Hepatocyte (in vitro differentiated cells): ENCODE results near the gene IRX4.

ENCODE experiments used
- EZH2 ChIP-seq: fragments of 200-600 bp; sonication (generic); IDR thresholded peaks from 2 replicates; pipeline ENCODE4 v1.6.1; 2016; ENCODE audit warnings: antibody characterized with exemption, mild to moderate bottlenecking, borderline replicate concordance
- EZH2phosphoT487 ChIP-seq: fragments of 200-600 bp; sonication (generic); IDR thresholded peaks from one replicate; pipeline ENCODE4 v1.6.1; 2018; ENCODE audit warnings: antibody characterized with exemption, mild to moderate bottlenecking, low read depth, moderate library complexity; ENCODE audit not compliant: unreplicated experiment, severe bottlenecking
- TF ChIP-seq, protein P1 (sequence below): fragments of 200-600 bp; sonication (generic); IDR thresholded peaks from 2 replicates; pipeline ENCODE4 v1.5.1; 2016; ENCODE audit warnings: antibody characterized with exemption, mild to moderate bottlenecking; ENCODE audit not compliant: poor library complexity

DNA sequence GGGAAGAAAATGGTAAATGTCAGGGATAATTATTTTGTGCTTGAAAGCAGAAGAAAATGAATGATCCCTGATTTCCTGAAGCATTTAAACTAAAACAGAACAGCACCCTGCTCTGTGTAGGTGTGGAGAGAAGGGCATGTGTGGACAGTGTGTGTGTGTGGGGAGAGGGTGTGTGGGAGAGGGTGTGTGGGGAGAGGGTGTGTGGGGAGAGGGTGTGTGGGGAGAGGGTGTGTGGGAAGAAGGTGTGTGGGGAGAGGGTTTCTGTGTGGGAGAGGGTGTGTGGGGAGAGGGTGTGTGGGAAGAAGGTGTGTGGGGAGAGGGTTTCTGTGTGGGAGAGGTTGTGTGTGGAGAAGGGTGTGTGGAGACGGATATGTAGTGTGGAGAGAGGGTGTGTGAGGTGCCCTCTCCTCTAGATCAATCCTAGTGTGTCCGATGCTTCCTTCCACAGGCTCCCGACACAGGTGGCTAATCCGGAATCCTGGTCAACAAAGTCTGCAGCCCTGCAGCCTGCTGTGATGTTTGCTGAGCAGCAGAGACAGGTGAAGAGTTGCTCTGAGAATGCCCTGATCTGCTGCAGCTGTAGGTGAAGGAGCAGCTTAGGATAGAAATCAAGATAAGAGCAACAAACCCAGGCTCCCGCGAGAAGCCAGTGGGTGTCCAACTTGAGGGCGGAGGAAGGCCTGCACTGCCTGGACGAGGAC, 15.5 kb downstream of the IRX4 start:
- TF ChIP-seq, protein P1, sequence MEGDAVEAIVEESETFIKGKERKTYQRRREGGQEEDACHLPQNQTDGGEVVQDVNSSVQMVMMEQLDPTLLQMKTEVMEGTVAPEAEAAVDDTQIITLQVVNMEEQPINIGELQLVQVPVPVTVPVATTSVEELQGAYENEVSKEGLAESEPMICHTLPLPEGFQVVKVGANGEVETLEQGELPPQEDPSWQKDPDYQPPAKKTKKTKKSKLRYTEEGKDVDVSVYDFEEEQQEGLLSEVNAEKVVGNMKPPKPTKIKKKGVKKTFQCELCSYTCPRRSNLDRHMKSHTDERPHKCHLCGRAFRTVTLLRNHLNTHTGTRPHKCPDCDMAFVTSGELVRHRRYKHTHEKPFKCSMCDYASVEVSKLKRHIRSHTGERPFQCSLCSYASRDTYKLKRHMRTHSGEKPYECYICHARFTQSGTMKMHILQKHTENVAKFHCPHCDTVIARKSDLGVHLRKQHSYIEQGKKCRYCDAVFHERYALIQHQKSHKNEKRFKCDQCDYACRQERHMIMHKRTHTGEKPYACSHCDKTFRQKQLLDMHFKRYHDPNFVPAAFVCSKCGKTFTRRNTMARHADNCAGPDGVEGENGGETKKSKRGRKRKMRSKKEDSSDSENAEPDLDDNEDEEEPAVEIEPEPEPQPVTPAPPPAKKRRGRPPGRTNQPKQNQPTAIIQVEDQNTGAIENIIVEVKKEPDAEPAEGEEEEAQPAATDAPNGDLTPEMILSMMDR: no peak
- TF ChIP-seq EZH2: no peak
- no peak for TF ChIP-seq EZH2phosphoT487
